HEK293 (cell line): ENCODE measurements around the gene JKAMP.

Experiments
- CTCF ChIA-PET: fragments of 350-600 bp; formaldehyde crosslinking; extraction: SDS; loops from one replicate; lab custom pipeline; 2021; ENCODE audit warnings: antibody characterized with exemption; lab: Yijun Ruan, JAX
- POLR2A ChIA-PET: fragments of 300-600 bp; formaldehyde crosslinking; extraction: SDS; loops from one replicate; lab custom pipeline; 2020; ENCODE audit warnings: antibody characterized with exemption, inconsistent platforms; lab: Yijun Ruan, JAX
- H3K27ac ChIP-seq: fragments of 200-500 bp; sonication (Bioruptor generic); 2 replicates; pipeline ENCODE4 v1.5.1; 2014; ENCODE audit warnings: low read depth, low read length, control low read depth, inconsistent platforms; ENCODE audit errors: extremely low read depth
- H3K36me3 ChIP-seq, 2 experiments: fragments of 200-500 bp in 1 of 2; sonication (Bioruptor generic) in 1 of 2; 1 replicate in 1 of 2; 2 replicates in 1 of 2; pipeline ENCODE4 v1.5.1; 2014 to 2017; ENCODE audit warnings: inconsistent platforms in 2 of 2, low read length in 2 of 2; ENCODE audit not compliant: control insufficient read depth in 2 of 2, insufficient read depth in 1 of 2
- H3K4me1 ChIP-seq: fragments of 200-500 bp; sonication (Bioruptor generic); 2 replicates; pipeline ENCODE4 v1.5.1; 2014; ENCODE audit warnings: mild to moderate bottlenecking, low read length, inconsistent platforms; ENCODE audit not compliant: control insufficient read depth, insufficient read depth
- H3K4me3 ChIP-seq: 2 replicates; pipeline ENCODE4 v1.5.1; 2011; ENCODE audit warnings: low read depth, mild to moderate bottlenecking, control low read depth, low read length, moderate library complexity
- H3K9me3 ChIP-seq: fragments of 200-500 bp; sonication (Bioruptor generic); 2 replicates; pipeline ENCODE4 v1.5.1; 2014; ENCODE audit warnings: low read depth, low read length, inconsistent platforms; ENCODE audit not compliant: control insufficient read depth, insufficient read depth
- ATF2 ChIP-seq: fragments of 450-650 bp; formaldehyde crosslinking; IDR thresholded peaks from 2 replicates; pipeline ENCODE4 v1.5.1; 2016; ENCODE audit warnings: missing biosample characterization, missing genetic modification characterization, low read depth
- CTCF ChIP-seq: fragments of 450-650 bp; formaldehyde crosslinking; IDR thresholded peaks from 2 replicates; pipeline ENCODE4 v1.5.1; 2016; ENCODE audit warnings: missing biosample characterization, missing genetic modification characterization
- IKZF3 ChIP-seq: fragments of 450-650 bp; IDR thresholded peaks from 2 replicates; pipeline ENCODE4 v1.5.0; 2018; ENCODE audit warnings: missing biosample characterization, mild to moderate bottlenecking, missing genetic modification characterization, moderate library complexity
- PATZ1 ChIP-seq: fragments of 450-650 bp; formaldehyde crosslinking; IDR thresholded peaks from 2 replicates; pipeline ENCODE4 v1.5.1; 2016; ENCODE audit warnings: missing biosample characterization, missing genetic modification characterization
- PRDM4 ChIP-seq: fragments of 450-650 bp; formaldehyde crosslinking; IDR thresholded peaks from 2 replicates; pipeline ENCODE4 v1.5.1; 2017; ENCODE audit warnings: missing biosample characterization, missing genetic modification characterization
- REPIN1 ChIP-seq: fragments of 450-650 bp; formaldehyde crosslinking; IDR thresholded peaks from 2 replicates; pipeline ENCODE4 v1.5.1; 2017; ENCODE audit warnings: missing biosample characterization, missing genetic modification characterization, low read depth
- SETDB1 ChIP-seq: IDR thresholded peaks from one replicate; pipeline ENCODE4 v1.6.1; 2017; ENCODE audit warnings: mild to moderate bottlenecking, low read length, moderate library complexity, mixed read lengths; ENCODE audit not compliant: insufficient read length
- WT1 ChIP-seq: fragments of 450-650 bp; formaldehyde crosslinking; IDR thresholded peaks from 2 replicates; pipeline ENCODE4 v1.5.1; 2016; ENCODE audit warnings: missing biosample characterization, missing genetic modification characterization
- ZFP69B ChIP-seq: fragments of 450-650 bp; formaldehyde crosslinking; IDR thresholded peaks from 2 replicates; pipeline ENCODE4 v1.5.1; 2016; ENCODE audit warnings: missing biosample characterization, missing genetic modification characterization
- ZIC2 ChIP-seq: fragments of 450-650 bp; formaldehyde crosslinking; IDR thresholded peaks from 2 replicates; pipeline ENCODE4 v1.5.1; 2016; ENCODE audit warnings: missing biosample characterization, missing genetic modification characterization
- ZNF146 ChIP-seq: fragments of 450-650 bp; formaldehyde crosslinking; IDR thresholded peaks from 2 replicates; pipeline ENCODE4 v1.5.1; 2016; ENCODE audit warnings: missing biosample characterization, missing genetic modification characterization
- ZNF248 ChIP-seq: fragments of 450-650 bp; formaldehyde crosslinking; IDR thresholded peaks from 2 replicates; pipeline ENCODE4 v1.5.1; 2017; ENCODE audit warnings: missing biosample characterization, missing genetic modification characterization
- ZNF341 ChIP-seq: fragments of 450-650 bp; formaldehyde crosslinking; IDR thresholded peaks from 2 replicates; pipeline ENCODE4; 2016; ENCODE audit warnings: low read depth, missing biosample characterization, missing genetic modification characterization
- ZNF37A ChIP-seq: fragments of 450-650 bp; IDR thresholded peaks from 2 replicates; pipeline ENCODE4 v1.5.1; 2018; ENCODE audit warnings: missing biosample characterization, missing genetic modification characterization
- ZNF404 ChIP-seq: fragments of 450-650 bp; formaldehyde crosslinking; IDR thresholded peaks from 2 replicates; pipeline ENCODE4 v1.5.1; 2017; ENCODE audit warnings: missing biosample characterization, missing genetic modification characterization
- ZNF488 ChIP-seq: fragments of 450-650 bp; formaldehyde crosslinking; IDR thresholded peaks from 2 replicates; pipeline ENCODE4 v1.5.1; 2016; ENCODE audit warnings: missing biosample characterization, missing genetic modification characterization
- ZNF580 ChIP-seq: fragments of 450-650 bp; formaldehyde crosslinking; IDR thresholded peaks from 2 replicates; pipeline ENCODE4 v1.5.1; 2016; ENCODE audit warnings: missing biosample characterization, missing genetic modification characterization
- ZNF623 ChIP-seq: fragments of 450-650 bp; formaldehyde crosslinking; IDR thresholded peaks from 2 replicates; pipeline ENCODE4 v1.5.1; 2016; ENCODE audit warnings: missing biosample characterization, missing genetic modification characterization
- ZNF654 ChIP-seq: fragments of 450-650 bp; formaldehyde crosslinking; IDR thresholded peaks from 2 replicates; pipeline ENCODE4 v1.5.1; 2016; ENCODE audit warnings: low read depth, missing biosample characterization, missing genetic modification characterization
- ZSCAN23 ChIP-seq: fragments of 450-650 bp; formaldehyde crosslinking; IDR thresholded peaks from 2 replicates; pipeline ENCODE4 v1.5.1; 2016; ENCODE audit warnings: missing biosample characterization, missing genetic modification characterization

The JKAMP gene

GRCh38 chr14:59511916-59512575 lies 27.7 kb downstream of the JKAMP start:
- POLR2A ChIA-PET, result no interaction called here

GRCh38 chr14:59520224-59520623 lies 35.9 kb downstream of the JKAMP start:
- H3K4me3 ChIP-seq, result no peak overlapping the region
- ChIA-PET CTCF (interaction anchor here (1.4 to 1.6 kb wide), 2 partner anchors 13 to 58 kb away, joined by 3 to 4 read pairs; no protein-coding TSS in a partner anchor), POLR2A (no interaction called here)
- H3K36me3 ChIP-seq, result no peaks in the 10 kb centered on the region
- no peaks in the 10 kb centered on the region for H3K4me1 ChIP-seq
- H3K27ac ChIP-seq, result no peak overlapping the region
- TF ChIP-seq SETDB1 (no peak), PATZ1 (tag by site-specific recombination) (no peak), REPIN1 (tag by site-specific recombination) (no peak), ATF2 (tag by site-specific recombination) (no peak), ZSCAN23 (tag by site-specific recombination) (no peak), ZNF404 (tag by site-specific recombination) (no peak), ZNF623 (no peak), ZNF146 (tag by site-specific recombination) (no peak), ZNF248 (tag by site-specific recombination) (no peak), ZNF37A (tag by site-specific recombination) (no peak), WT1 (tag by site-specific recombination) (no peak), ZNF341 (tag by site-specific recombination) (no peak), ZFP69B (tag by site-specific recombination) (no peak), IKZF3 (tag by site-specific recombination) (no peak)
- H3K9me3 ChIP-seq, result no peaks in the 10 kb centered on the region

More at GRCh38 chr14:59511916-59512575, 27.7 kb downstream of the JKAMP start:
- H3K4me3 ChIP-seq, result no peak overlapping the region
- no peak overlapping the region for H3K27ac ChIP-seq
- H3K9me3 ChIP-seq, result no peaks in the 10 kb centered on the region
- no peaks in the 10 kb centered on the region for H3K36me3 ChIP-seq
- no peaks in the 10 kb centered on the region; the same call in 1 of the 2 replicates for H3K4me1 ChIP-seq
- peak; percentile 39; the same call in 1 of the 2 replicates for TF ChIP-seq CTCF (tag by site-specific recombination)
- no peak for TF ChIP-seq ZNF488 (tag by site-specific recombination)
- peak; percentile 45; the same call in 1 of the 2 replicates for TF ChIP-seq PRDM4 (tag by site-specific recombination)
- TF ChIP-seq ZNF580 (tag by site-specific recombination), result no peak
- TF ChIP-seq ZIC2 (tag by site-specific recombination), result peak; percentile 23; the same call in 1 of the 2 replicates
- peak; percentile 30; the same call in 1 of the 2 replicates for TF ChIP-seq ZNF654 (tag by site-specific recombination)
- TF ChIP-seq, all 188 proteins: peak for 4
- CTCF ChIA-PET, result interaction anchor here (0.6 to 6.9 kb wide), 32 partner anchors 8 to 913 kb away, joined by 3 to 208 read pairs (median 3); partner anchors contain the start of genes CCDC175 and L3HYPDH
